Activated CD4-positive, alpha-beta T cell treated with anti-CD3 and anti-CD28 coated beads for 36 hours (primary cell): ENCODE data around the gene RCAN1. TPM values are rescaled to one million over a fixed set of nuclear protein-coding genes. Genes with fewer than 3 reads are reported as not detected.
A peak's percentile ranks its signal among the peaks of the same experiment; 100 is the strongest.

Experiments used
- ATAC-seq: fragments of 200-7000 bp; cut with Tn5 transposase; one replicate; pipeline ENCODE4 v1.10.0; 2021; ENCODE audit warnings: mild to moderate bottlenecking, moderate library complexity
- CTCF ChIA-PET: fragments of 350-600 bp; sonication (Branson Sonifier 250); formaldehyde crosslinking; loops from one replicate; lab custom pipeline; 2021; ENCODE audit warnings: antibody characterized with exemption; lab: Charles Lee
- POLR2A ChIA-PET: fragments of 350-600 bp; sonication (Branson Sonifier 250); formaldehyde crosslinking; loops from one replicate; lab custom pipeline; 2021; ENCODE audit warnings: antibody characterized with exemption, inconsistent platforms; lab: Charles Lee
- DNase-seq: peaks from one replicate; pipeline ENCODE4 v3.0.0-alpha.2; 2020
- H3K27ac Mint-ChIP-seq: one replicate; pipeline ENCODE4 v1.8.0; 2021; ENCODE audit warnings: mixed read lengths
- H3K27me3 Mint-ChIP-seq: one replicate; pipeline ENCODE4 v1.8.0; 2021; ENCODE audit warnings: mixed read lengths
- H3K36me3 Mint-ChIP-seq: one replicate; pipeline ENCODE4 v1.8.0; 2021; ENCODE audit warnings: low read depth, mixed read lengths
- H3K4me1 Mint-ChIP-seq: one replicate; pipeline ENCODE4 v1.8.0; 2021; ENCODE audit warnings: mixed read lengths
- H3K4me3 Mint-ChIP-seq: one replicate; pipeline ENCODE4 v1.8.0; 2021; ENCODE audit warnings: mild to moderate bottlenecking, moderate library complexity, mixed read lengths
- H3K9me3 Mint-ChIP-seq: one replicate; pipeline ENCODE4 v1.8.0; 2021; ENCODE audit warnings: low read depth, mixed read lengths
- intact Hi-C, 2 experiments: fragments of 100-400 bp; cut with DNase I in 1 of 2; cut with micrococcal nuclease in 1 of 2; formaldehyde crosslinking; loops; one replicate each; pipeline versions ENCODE4 v1.14.2 to v1.15.1; 2022 to 2024; cut with DNase I, micrococcal nuclease
- total RNA-seq, 2 experiments: library from RNA; stranded (reverse); gene quantifications; one replicate each; pipeline ENCODE4 v1.2.3, GENCODE V29; 2021

The RCAN1 gene
- 1 to 10 TPM; 9.9 to 10.0 TPM for total RNA-seq

GRCh38 chr21:34614628-34615486 is at the start of gene RCAN1:
Gene RCAN1, minus strand, starts transcription at chr21:34615113. Its CDS starts 102 bp downstream, at chr21:34615011.
- peak; percentile 92 for DNase-seq
- Mint-ChIP-seq H3K27me3 (no peaks in the 10 kb centered on the region), H3K9me3 (no peaks in the 10 kb centered on the region), H3K36me3 (no peaks in the 10 kb centered on the region), H3K27ac (peak within 1 kb of the TSS; percentile 68), H3K4me3 (peak within 1 kb of the TSS; percentile 75), H3K4me1 (peaks cover 18% of the 10 kb centered on the region)
- ATAC-seq = peak; percentile 98
- ChIA-PET CTCF (interaction anchor here (0.7 to 1.7 kb wide), 7 partner anchors 10 to 1314 kb away, joined by 3 to 8 read pairs (median 4); no protein-coding TSS in a partner anchor), POLR2A (interaction anchor here (0.6 kb wide), 1 partner anchor 388 kb away, joined by 4 read pairs; no protein-coding TSS in a partner anchor)
- intact Hi-C loops = loop anchor here (1.0 to 10.0 kb wide), 9 partner anchors 25 to 1452 kb away; partner anchors contain the start of genes ATP5PO (in 2 of the 2) and ITSN1 (in 2 of the 2)

GRCh38 chr21:34661848-34662247 is 46.9 kb upstream of the RCAN1 start:
- no peak overlapping the region for H3K27ac Mint-ChIP-seq
- POLR2A ChIA-PET = no interaction called here

GRCh38 chr21:34653522-34653921 is 38.6 kb upstream of the RCAN1 start:
- DNase-seq (no peak), ATAC-seq (no peak)
- Mint-ChIP-seq H3K9me3 (peaks cover 4% of the 10 kb centered on the region), H3K4me3 (no peak overlapping the region), H3K36me3 (peaks cover 1% of the 10 kb centered on the region), H3K4me1 (peaks cover 2% of the 10 kb centered on the region), H3K27ac (no peak overlapping the region), H3K27me3 (peaks cover 38% of the 10 kb centered on the region)
- ChIA-PET CTCF (interaction anchor here (0.5 to 1.3 kb wide), 3 partner anchors 22 to 307 kb away, joined by 3 to 7 read pairs (median 4); no protein-coding TSS in a partner anchor), POLR2A (interaction anchor here (0.8 kb wide), 1 partner anchor 704 kb away, joined by 3 read pairs; no protein-coding TSS in a partner anchor)
- intact Hi-C loops = no loop called here

More at GRCh38 chr21:34661848-34662247, 46.9 kb upstream of the RCAN1 start:
- ATAC-seq (no peak), DNase-seq (no peak)
- CTCF ChIA-PET = no interaction called here
- Mint-ChIP-seq H3K4me1 (peaks cover under 1% of the 10 kb centered on the region), H3K9me3 (peaks cover 29% of the 10 kb centered on the region), H3K36me3 (peaks cover under 1% of the 10 kb centered on the region), H3K27me3 (peaks cover 48% of the 10 kb centered on the region), H3K4me3 (no peak overlapping the region)
- intact Hi-C loops = no loop called here

GRCh38 chr21:34651642-34652041 is 36.7 kb upstream of the RCAN1 start:
- no peak for DNase-seq
- Mint-ChIP-seq H3K4me3 (no peak overlapping the region), H3K27ac (no peak overlapping the region), H3K9me3 (peaks cover 4% of the 10 kb centered on the region), H3K36me3 (no peaks in the 10 kb centered on the region), H3K27me3 (peaks cover 25% of the 10 kb centered on the region), H3K4me1 (no peaks in the 10 kb centered on the region)
- POLR2A ChIA-PET = no interaction called here
- no peak for ATAC-seq
- intact Hi-C loops = no loop called here
- CTCF ChIA-PET = interaction anchor here (1.0 kb wide), 1 partner anchor 20 kb away, joined by 5 read pairs; no protein-coding TSS in a partner anchor

GRCh38 chr21:34650861-34651431 is 36.0 kb upstream of the RCAN1 start:
- H3K9me3 Mint-ChIP-seq = peaks cover 4% of the 10 kb centered on the region
- no peaks in the 10 kb centered on the region for H3K4me1 Mint-ChIP-seq
- no peak overlapping the region for H3K4me3 Mint-ChIP-seq
- DNase-seq = no peak
- H3K27ac Mint-ChIP-seq = no peak overlapping the region
- H3K36me3 Mint-ChIP-seq = no peaks in the 10 kb centered on the region
- CTCF ChIA-PET = interaction anchor here (1.0 kb wide), 1 partner anchor 19 kb away, joined by 5 read pairs; no protein-coding TSS in a partner anchor
- peaks cover 22% of the 10 kb centered on the region for H3K27me3 Mint-ChIP-seq
- intact Hi-C loops = no loop called here
- ATAC-seq = no peak
- POLR2A ChIA-PET = no interaction called here

- H3K27ac Mint-ChIP-seq = no peak overlapping the region
- no peak for ATAC-seq
- intact Hi-C loops = no loop called here
These were observed 34.5 kb upstream of the RCAN1 start for GRCh38 chr21:34649400-34649799.

GRCh38 chr21:34648739-34649297 is 33.9 kb upstream of the RCAN1 start:
- H3K27me3 Mint-ChIP-seq = peaks cover 13% of the 10 kb centered on the region
- no peak overlapping the region for H3K4me3 Mint-ChIP-seq
- H3K36me3 Mint-ChIP-seq = no peaks in the 10 kb centered on the region
- DNase-seq = no peak
- ChIA-PET CTCF (interaction anchor here (1.0 to 1.2 kb wide), 2 partner anchors 23 to 44 kb away, joined by 3 to 4 read pairs; no protein-coding TSS in a partner anchor), POLR2A (no interaction called here)
- no peak for ATAC-seq
- peaks cover 4% of the 10 kb centered on the region for H3K9me3 Mint-ChIP-seq
- no peak overlapping the region for H3K27ac Mint-ChIP-seq
- intact Hi-C loops = no loop called here
- H3K4me1 Mint-ChIP-seq = no peaks in the 10 kb centered on the region

More at GRCh38 chr21:34649400-34649799, 34.5 kb upstream of the RCAN1 start:
- H3K4me1 Mint-ChIP-seq = no peaks in the 10 kb centered on the region
- no peak for DNase-seq
- peaks cover 15% of the 10 kb centered on the region for H3K27me3 Mint-ChIP-seq
- H3K36me3 Mint-ChIP-seq = no peaks in the 10 kb centered on the region
- ChIA-PET CTCF (no interaction called here), POLR2A (no interaction called here)
- peaks cover 4% of the 10 kb centered on the region for H3K9me3 Mint-ChIP-seq
- no peak overlapping the region for H3K4me3 Mint-ChIP-seq

- H3K27me3 Mint-ChIP-seq = peaks cover 7% of the 10 kb centered on the region
- H3K9me3 Mint-ChIP-seq = peaks cover 4% of the 10 kb centered on the region
- ChIA-PET CTCF (interaction anchor here (0.5 to 1.2 kb wide), 2 partner anchors 24 to 74 kb away, joined by 3 read pairs; no protein-coding TSS in a partner anchor), POLR2A (no interaction called here)
- intact Hi-C loops = no loop called here
- no peak overlapping the region for H3K27ac Mint-ChIP-seq
- no peak overlapping the region for H3K4me3 Mint-ChIP-seq
- no peaks in the 10 kb centered on the region for H3K4me1 Mint-ChIP-seq
- no peaks in the 10 kb centered on the region for H3K36me3 Mint-ChIP-seq
- DNase-seq = no peak
- ATAC-seq = no peak
These were observed 32.6 kb upstream of the RCAN1 start for GRCh38 chr21:34647555-34647954.

- ChIA-PET CTCF (no interaction called here), POLR2A (no interaction called here)
- peaks cover 5% of the 10 kb centered on the region for H3K27me3 Mint-ChIP-seq
- H3K4me3 Mint-ChIP-seq = no peak overlapping the region
- ATAC-seq = no peak
- no peak for DNase-seq
- intact Hi-C loops = no loop called here
- H3K36me3 Mint-ChIP-seq = no peaks in the 10 kb centered on the region
- H3K4me1 Mint-ChIP-seq = peaks cover 16% of the 10 kb centered on the region
- H3K27ac Mint-ChIP-seq = no peak overlapping the region
- no peaks in the 10 kb centered on the region for H3K9me3 Mint-ChIP-seq
These were observed 29.9 kb upstream of the RCAN1 start for GRCh38 chr21:34644825-34645224.

- Mint-ChIP-seq H3K27me3 (peaks cover 3% of the 10 kb centered on the region), H3K27ac (no peak overlapping the region), H3K4me3 (no peak overlapping the region), H3K4me1 (peaks cover 24% of the 10 kb centered on the region), H3K36me3 (no peaks in the 10 kb centered on the region), H3K9me3 (peaks cover 2% of the 10 kb centered on the region)
- DNase-seq = peak; percentile 14
- ChIA-PET POLR2A (interaction anchor here (0.5 kb wide), 1 partner anchor 870 kb away, joined by 3 read pairs; no protein-coding TSS in a partner anchor), CTCF (interaction anchor here (1.1 kb wide), 1 partner anchor 11 kb away, joined by 6 read pairs; no protein-coding TSS in a partner anchor)
- intact Hi-C loops = no loop called here
- no peak for ATAC-seq
These were observed 27.5 kb upstream of the RCAN1 start for GRCh38 chr21:34642211-34643075.
